Esophagus squamous epithelium (tissue), 4 donors: ENCODE data around the gene TWIST2.

Source experiments
- POLR2A ChIP-seq, 4 donors: fragments of 450-650 bp; IDR thresholded peaks; one replicate each; pipeline ENCODE4 v1.6.1; 2017; ENCODE audit warnings: antibody characterized with exemption in 4 of 4, mild to moderate bottlenecking in 4 of 4, moderate library complexity in 3 of 4
- TF ChIP-seq, protein P1 (sequence below), 6 experiments: fragments of 450-650 bp in 4 of 6; fragments of 200-600 bp in 2 of 6; sonication (generic) in 2 of 6; IDR thresholded peaks; one replicate each; pipeline ENCODE4 v1.5.1; 2016 to 2019; ENCODE audit warnings: antibody characterized with exemption in 6 of 6, mild to moderate bottlenecking in 4 of 6, moderate library complexity in 4 of 6

DNA sequence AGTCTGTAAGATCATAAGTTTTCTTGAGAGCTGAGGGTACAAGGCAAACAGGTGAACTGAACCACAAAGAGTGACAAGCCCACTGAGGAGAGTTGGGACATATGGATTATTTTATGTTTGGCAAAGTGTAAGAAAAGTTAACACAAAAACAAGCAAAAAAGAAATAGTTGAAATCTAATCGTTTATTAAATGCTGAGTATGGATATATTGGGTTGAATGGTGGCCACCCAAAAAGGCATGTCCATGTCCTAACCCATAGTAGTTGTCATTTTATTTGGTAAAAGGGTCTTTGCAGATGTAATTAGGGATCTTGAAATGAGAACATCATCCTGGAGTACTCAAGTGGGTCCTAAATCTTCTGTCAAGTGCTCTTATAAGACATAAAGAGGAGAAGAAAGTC lies 24.9 kb upstream of the TWIST2 start:
- TF ChIP-seq, protein P1, sequence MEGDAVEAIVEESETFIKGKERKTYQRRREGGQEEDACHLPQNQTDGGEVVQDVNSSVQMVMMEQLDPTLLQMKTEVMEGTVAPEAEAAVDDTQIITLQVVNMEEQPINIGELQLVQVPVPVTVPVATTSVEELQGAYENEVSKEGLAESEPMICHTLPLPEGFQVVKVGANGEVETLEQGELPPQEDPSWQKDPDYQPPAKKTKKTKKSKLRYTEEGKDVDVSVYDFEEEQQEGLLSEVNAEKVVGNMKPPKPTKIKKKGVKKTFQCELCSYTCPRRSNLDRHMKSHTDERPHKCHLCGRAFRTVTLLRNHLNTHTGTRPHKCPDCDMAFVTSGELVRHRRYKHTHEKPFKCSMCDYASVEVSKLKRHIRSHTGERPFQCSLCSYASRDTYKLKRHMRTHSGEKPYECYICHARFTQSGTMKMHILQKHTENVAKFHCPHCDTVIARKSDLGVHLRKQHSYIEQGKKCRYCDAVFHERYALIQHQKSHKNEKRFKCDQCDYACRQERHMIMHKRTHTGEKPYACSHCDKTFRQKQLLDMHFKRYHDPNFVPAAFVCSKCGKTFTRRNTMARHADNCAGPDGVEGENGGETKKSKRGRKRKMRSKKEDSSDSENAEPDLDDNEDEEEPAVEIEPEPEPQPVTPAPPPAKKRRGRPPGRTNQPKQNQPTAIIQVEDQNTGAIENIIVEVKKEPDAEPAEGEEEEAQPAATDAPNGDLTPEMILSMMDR (IDR thresholded peaks at IDR 0.05), result no peak
- no peak for TF ChIP-seq POLR2A (IDR thresholded peaks at IDR 0.05)
